Stimulated activated CD8-positive, alpha-beta memory T cell treated with anti-CD3 and anti-CD28 coated beads, Interleukin-7, amount 100 ng/mL, for 1 hour (primary cell): Measurements from ENCODE around the gene BCO1.

Source experiments
- DNase-seq, 2 donors: peaks; one replicate each; pipeline ENCODE4 v3.0.0-alpha.2; 2020; ENCODE audit warnings: low read depth in 2 of 2

The BCO1 gene

DNA sequence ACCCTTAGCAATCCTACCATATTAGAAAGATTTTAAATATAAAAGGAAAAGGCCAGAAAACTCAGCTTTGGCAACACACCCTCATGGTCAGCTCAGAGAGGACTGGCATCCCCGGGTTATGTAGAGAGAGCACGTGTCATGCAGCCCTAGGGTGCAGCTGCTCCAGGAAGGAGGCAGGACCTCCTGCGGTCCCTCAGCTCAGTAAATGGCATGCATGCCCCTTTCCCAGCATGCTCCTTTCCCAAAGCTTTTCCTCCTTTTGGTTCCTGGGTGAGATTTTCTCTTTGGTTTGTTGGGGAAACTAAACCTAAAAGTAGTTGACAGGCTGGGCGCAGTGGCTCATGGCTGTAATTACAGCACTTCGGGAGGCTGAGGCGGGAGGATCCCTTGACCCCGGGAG, 80.2 kb downstream of the BCO1 start:
- no peak for DNase-seq

DNA sequence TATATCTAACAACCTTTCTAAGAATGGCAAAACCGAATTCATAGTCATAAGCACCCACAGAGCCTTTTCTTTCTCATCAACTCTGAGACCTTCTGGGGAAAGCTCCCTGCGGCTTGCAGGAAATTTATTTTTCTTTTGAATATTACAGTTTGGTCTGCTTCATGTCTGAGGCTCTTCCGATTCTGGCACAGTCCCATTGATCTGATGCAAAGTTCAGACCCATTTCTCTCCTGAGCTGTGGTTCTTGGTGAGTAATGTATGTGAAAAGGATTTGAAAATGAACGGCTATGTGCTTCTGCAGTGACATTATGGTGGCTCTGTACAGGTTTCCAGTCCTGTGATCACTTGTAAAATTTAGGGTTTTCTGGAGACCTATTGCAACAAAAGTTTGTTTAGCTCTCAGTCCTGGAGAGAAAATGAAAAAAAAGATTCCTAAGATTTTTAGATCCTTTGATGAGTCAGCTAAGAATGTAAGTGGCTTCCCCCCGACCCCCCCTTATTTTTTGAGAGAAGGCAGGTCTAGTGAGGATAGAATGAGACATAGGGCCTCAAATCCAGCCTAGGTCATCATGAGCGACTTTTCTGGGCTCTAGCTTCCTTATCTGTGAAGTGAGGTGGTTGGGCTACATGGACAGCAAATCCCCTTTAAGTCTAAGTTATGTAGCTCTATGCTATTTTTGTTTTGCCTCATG, 80.9 kb downstream of the BCO1 start:
- DNase-seq = no peak

DNA sequence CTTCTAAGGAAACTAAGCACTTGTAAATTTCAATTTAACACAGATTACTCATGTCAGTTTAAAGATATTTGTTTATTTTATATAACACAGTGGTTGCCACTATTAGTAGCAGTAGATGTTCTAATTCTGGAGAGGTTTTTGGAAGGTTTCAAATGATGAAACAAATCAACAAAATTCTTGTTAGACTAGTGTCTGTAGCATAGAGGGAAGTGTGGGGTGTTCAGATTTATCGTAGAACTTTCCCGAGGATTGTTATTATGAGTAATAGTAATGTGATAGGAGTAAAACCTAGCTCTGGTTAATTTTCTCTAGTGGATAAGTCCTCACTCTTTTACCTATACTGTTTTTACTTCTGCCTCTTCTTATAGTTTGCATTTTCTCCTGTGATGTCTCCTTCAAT, 82.5 kb downstream of the BCO1 start:
- no peak for DNase-seq

DNA sequence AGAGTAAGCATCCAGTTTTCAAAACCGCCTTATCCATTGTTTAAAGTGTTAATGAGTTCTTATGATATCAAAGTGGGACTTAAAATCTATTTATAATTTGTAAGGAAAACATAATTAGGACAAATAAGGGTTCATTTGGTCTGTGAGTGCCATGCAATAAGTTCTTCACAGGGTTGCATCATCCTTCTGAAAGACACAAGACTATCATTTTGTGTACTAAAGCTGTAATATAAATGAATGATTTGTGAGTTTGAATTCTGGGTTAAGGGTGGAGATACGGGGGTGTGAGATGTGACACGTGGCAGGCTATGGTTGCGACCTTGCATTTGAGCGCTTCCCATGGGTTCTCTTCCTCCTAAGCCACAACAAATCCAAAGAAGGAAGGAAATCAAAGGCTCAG, 83.0 kb downstream of the BCO1 start:
- no peak for DNase-seq

DNA sequence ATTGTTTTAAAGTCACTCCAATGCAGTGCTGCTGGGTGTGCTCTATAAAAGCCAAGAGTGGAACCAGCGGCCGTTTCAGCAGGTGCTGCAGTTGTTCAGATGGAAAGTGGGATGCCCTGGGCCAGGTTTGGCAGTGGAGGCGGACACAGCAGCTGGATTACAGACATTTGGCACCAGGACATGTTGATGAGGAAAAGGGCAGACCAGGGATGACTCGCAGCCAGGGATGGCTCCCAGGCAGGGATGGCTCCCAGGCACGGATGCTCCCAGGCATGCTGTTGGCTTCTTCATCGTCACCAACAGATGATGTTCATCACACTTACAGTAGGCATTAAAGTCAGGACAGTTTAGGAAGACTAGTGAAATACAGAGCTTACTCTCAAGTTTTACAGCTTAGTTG, 86.3 kb downstream of the BCO1 start:
- no peak for DNase-seq

DNA sequence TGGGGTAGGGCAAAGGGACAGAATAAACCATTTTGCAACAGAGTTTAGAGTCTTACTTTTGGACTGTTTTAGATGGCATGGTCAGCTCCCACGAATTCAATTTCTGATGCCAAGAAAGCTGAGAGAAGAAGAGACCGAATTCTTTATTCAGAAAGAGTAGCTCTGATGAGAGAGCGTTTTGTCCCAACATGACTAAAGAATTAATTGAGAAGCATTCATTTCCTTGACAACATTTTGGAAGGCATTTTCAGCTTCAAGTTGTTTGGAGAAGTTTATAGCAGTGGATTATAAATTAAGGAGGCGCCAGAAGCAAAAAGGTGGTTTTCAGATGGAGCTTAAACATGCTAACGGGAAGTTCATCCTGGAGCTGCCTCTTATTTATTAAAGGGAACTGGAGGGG, 88.5 kb downstream of the BCO1 start:
- no peak for DNase-seq

DNA sequence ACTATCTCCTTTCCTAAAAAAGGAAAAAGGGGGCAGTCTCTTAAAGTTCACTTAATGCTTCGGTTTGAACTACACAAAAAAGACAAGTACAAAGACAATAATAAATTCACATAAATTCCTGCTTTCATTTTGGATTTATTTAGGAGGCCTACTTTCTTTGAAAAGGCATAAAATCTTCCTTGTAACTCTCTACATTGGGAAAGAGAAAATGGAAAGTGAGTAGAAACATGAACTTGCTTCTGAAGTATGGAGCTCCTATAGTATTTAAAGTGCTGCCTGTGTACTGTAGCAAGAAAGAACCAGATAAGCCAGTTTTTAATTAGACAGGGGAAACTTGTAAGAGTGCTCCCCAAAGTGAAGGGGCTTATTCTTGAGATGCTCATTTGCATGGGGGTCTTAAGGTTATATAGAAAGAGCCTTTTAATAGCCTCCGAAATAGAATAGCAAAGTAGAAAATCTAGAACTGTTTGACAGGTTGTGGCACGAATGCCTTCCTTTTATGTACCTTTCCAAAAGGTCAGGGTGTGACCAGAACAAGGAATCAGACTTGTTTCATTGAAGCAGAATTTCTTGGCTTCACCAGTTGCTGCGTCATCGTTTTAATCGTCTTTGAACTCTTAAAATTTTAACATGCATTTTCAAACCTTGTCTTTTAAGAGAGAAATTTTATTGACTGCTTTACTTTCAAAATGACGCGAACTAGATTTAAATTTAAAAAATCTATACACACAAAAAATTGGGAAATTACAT, 89.1 kb downstream of the BCO1 start:
- DNase-seq = no peak

DNA sequence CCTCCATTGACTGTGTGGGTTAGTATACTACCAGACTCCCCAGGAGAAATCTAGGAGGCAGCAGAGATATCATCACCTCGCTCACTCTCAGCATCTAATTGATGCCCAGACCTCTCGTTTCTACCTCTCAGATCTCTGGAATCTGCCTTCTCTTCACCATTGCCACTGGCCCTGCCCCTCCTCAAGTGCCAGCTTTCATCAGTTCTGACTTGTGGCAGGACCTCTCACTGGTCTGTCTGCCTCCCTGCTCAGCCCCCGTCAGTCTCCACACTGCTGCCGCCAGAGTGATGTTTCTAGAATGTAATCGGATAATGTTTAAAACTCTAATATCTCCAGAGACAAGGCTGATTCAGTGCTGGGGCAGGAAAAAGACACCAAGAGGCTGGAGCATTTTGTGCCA, 91.5 kb downstream of the BCO1 start:
- DNase-seq = no peak

DNA sequence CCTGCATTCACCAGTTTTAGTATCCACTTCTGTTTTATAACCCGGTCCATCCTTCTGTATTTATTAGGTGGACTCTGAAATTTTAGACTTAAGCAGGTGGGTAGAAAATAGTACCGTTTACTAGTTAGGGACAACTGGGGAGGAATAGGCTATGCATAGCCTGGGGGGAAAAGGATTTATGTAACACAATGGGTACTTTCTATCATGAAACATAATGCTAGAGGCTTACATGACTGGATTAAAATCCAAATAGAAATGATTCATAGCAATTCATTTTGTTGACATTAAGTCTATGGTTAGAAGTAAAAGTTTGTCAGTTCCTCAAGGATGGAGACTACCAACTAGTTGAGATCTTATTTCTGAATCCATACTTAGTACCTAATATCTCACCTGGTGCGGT, 94.9 kb downstream of the BCO1 start:
- DNase-seq = no peak

DNA sequence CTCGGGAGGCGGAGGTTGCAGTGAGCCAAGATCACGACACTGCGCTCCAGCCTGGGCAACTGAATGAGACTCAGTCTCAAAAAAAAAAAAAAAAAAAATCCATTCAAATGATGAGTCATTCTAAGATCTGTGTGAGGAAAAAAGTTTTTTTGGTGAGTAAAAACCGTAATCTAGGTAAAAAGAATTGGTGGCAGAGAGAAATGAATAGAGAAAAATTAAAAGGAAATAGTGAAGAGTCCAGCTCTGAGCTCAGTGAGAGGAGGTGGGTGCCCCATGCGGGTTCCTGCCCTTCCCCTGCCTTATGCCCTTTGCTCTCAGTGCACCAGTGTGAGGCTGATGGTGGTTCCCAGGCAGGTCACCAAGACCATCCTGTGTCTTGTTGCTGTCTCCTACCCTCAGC, 97.2 kb downstream of the BCO1 start:
- no peak for DNase-seq

DNA sequence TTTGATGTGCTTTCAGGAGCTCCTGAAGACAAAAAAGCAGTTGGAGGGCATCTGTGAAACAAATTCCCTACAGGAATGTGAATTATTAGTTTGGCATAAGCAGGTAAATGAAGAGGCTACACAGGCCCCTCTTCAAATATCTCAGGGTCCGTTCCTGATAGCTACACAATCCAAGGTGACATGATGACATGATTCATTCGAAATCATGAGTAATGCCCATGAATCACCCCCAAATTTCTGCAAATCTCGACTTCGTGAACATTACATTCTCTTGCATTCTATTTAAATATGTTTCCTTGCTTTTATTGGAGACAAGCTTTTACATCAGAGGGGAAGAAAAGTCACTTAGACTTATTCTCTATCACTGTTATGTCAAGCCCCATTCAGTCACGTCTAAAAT, 98.6 kb downstream of the BCO1 start:
- DNase-seq = no peak
